HG02571 (cell line): ENCODE data around the gene SPEF1.
"Not testable (repeated sequence)": the region's sequence is repeated elsewhere in the genome, so short reads cannot be mapped to it uniquely, and the experiment has no call there.

Experiments used
- ATAC-seq: cut with Tn5 transposase; IDR thresholded peaks from one replicate; pipeline ENCODE4 v1.9.1; 2021; ENCODE audit warnings: mild to moderate bottlenecking, moderate library complexity; ENCODE audit not compliant: unreplicated experiment

The SPEF1 gene

DNA sequence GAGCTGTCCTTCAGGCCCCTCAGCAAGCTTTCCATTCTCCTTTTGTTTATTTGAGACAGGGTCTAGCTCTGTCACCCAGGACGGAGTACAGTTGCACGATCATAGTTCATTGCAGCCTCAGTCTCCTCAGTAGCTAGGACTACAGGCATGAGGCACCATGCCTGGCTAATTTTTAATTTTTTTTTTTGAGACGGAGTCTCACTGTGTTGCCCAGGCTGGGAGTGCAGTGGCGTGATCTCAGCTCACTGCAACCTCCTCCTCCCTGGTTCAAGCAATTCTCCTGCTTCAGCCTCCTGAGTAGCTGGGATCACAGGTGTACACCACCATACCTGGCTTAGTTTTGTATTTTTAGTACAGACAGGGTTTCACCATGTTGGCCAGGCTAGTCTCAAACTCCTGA, 8.0 kb upstream of the SPEF1 start:
- not testable (repeated sequence) for ATAC-seq

DNA sequence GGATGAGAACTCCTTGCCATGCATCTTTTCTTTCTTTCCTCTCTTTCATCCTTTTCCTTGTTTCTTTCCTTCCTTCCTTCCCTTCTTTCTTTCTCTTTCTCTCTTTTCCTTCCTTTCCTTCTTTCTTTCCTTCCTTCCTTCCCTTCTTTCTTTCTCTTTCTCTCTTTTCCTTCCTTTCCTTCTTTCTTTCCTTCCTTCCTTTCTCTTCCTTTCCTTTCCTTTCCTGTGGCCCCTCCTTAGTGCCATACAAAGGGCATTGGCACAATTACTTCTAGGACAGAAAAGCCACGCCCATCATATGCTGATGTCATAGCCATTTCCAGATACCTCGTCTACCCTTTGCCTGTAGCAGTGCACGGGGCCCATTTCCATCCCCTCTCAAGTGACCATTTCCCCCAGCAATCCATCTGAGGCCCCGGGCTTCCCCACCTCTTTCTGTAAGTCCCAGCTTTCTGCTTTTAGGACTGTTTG, 7.5 kb upstream of the SPEF1 start:
- no peak for ATAC-seq

DNA sequence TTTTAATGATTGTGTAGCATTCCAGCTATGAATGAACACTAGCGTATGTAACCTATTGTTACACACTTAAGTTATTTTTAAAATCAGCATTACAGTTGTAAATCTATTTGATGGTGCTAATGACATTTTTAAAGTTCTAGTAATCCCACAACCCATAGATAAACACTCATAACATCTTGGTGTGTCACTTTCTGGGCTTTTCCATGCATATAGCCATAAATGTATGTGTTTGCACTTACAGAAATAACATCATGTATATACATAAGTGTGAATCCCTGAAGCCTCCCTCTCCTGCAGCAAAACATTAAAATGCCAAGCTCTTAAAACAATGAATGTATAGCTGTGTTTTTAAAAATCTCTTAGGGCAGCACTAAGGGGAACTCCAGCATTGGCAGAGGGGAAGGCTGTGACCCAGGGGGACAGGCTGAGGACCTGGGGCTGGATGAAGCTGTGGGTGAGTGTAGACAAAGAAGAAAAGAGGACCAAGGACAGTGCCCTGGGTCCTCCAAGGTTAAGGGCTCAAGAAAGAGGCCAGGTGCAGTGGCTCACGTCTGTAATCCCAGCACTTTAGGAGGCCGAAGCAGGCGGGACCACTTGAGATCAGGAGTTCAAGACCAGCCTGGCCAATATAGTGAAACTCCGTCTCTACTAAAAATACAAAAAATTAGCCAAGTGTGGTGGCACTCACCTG, 6.2 kb upstream of the SPEF1 start:
- ATAC-seq, result no peak

DNA sequence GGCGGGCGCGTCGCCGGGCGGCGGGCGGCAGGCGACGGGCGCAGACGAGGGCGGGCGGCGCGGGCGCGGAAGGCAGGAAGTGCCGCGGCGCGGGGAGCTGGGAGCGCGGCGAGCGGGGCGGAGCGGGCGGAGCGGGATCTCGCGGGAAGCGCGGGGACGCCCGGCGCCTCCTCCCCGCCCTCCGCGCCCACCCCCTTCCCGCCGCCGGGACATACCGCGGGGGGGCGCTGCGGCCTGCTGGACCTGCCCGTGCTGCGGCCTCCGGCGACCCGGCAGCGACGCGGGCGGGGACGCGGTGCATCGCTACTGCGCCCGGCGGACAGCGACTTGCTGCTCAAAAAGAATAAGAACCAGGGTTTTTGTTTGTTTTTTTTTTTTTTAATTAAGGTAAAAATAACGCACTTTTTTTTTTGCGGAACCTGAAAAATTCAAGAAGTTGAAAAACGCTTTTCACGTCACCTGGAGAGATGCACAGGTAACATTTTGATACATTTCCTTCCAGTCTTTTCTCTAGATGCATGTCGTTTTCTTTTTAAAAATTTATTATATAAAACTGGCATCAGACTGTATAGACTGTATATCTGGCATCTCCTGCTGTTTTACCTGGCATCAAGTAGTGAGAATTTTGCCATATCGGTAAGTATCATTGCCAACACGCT, 5.5 kb upstream of the SPEF1 start, which contains the start of gene CENPB:
CENPB (minus strand) TSS at position 76 of the 659 bp plus-strand sequence. CDS start 257 bp downstream, outside the sequence.
- peak; percentile 81 for ATAC-seq

DNA sequence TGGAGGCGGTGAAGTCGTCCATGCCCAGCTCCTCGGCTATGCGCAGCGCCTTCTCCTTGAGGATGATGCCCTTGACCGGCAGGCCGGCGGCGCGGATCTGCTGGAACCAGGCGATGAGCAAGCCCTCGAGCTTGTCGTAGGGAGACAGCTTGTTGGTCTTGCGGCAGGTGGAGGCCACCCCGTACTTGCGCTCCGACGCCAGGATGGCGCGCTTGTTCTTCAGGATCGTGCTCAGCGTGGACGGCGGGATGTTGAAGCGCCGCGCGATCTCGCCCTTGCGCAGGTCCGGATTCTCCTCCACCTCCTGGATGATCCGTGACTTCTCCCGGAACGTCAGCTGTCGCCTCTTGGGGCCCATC, 4.9 kb upstream of the SPEF1 start:
- peak; percentile 16 for ATAC-seq

DNA sequence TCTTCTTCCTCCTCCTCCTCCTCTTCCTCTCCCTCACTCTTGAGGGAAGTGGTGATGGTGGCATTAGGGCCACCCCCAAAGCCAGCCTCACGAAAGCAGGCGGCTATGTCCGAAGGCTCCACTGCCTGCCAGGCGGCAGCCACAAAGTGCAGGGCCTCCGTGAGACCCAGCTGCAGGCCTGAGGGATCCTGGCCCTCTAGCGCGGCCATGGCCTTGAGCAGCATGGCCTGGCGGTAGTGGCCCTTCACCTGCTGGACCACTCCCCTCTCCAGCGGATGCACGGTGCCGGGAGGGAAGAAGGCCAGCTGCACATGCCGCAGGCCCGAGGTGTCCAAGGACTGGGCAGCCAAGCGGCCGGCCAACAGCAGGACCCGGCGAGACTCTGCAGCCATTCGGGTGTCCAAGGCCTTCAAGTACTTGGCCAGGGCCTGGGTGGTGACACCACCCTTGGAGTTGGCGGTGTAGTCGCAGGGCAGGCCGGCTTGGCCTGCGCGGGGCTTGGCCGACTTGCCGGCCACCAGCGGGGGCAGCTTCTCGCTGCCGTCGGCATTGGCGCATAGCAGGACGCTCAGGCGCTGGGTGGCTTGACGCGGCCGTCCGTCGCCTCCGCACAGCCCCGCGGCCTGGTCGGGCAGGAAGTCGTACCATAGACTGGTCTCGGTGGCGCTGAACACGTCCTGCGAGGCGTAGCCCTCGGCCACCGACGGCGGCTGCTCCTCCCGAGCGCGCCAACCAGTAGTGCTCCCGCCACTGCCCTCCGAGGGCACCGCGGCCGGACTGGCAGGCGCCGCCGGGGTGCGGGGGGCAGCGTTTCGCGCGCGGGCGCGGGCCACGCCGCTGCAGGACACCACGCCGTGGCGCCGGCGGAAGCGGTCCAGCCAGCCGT, 4.2 kb upstream of the SPEF1 start:
- no peak for ATAC-seq

DNA sequence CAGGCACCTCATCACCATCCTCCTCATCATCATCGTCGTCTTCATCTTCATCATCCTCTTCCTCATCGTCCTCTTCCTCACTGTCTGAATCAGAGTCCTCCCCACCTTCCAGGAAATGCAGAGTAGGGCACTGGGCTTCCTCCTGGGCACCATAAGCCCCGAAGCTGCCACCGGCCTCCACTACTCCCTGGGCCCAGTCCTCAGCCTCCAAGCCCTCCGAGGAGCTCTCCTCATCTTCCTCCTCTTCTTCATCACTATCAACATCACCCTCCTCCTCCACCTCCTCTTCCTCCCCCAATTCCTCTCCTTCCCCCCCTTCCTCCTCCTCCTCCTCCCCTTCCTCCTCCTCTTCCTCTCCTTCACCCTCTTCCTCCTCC, 3.6 kb upstream of the SPEF1 start:
- ATAC-seq, result no peak

DNA sequence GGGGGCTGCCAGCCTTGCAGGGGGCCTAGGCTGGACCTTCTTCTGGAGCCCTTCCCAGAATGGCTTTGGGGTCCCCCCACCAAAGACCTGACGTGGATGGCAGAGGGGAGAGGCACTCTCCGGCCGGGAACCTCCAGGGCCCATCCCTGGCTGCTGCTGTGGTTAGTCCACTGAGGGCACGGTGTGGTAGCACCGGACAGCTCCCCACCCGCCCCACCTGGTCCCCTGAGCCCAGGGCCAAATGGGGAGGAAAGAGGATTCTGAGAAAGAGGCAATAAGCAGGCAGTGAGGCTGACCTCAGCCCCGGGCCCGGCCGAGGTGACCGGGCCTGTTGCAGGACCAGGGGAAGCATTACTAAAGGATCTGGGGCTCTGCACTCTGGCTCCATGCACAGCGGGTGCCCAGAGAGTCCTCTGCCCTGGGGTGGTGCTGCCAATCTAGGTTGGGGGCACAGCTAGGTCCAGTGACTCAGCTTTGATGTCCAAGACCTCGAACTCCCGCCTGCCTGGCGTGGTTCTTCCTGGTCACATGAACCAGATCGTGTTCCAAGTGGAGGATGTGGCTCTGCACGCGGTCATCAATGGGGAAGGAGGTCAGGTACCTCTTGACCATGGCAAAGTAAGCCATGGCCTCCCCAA, 3.1 kb upstream of the SPEF1 start:
- no peak for ATAC-seq

DNA sequence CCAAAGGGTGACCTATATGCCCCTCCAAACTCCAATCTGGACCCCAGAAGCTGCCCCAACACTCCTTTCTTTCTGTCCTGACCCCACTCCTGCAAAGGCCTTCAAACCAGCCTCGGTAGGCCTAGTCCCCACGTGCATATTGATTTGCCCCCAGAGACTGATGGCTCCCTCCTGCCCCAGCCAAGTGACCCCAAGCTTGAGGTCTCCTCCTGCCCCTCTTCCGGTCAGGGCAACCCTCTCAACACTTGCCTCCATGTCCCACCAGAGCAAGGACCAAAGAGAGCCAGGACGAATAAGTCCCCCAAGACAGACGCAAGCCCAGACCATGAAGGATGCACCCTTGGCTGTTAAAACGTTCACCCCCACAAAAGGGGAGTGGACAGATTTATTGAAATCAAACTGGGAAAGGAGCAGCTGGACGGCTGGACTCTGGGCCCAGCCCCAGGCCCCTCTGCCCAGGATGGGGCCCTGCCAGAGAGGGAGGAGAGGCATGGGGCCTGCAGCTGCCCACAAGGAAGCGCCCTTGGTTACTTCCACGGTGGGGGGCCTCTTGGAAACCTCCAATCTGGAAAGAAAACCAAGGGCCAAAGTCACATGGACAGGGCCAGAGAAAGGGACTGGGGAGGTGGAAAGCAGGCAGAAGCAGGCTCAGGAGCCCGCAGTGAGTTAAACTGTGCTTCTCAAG, 2.4 kb upstream of the SPEF1 start:
- no peak for ATAC-seq

DNA sequence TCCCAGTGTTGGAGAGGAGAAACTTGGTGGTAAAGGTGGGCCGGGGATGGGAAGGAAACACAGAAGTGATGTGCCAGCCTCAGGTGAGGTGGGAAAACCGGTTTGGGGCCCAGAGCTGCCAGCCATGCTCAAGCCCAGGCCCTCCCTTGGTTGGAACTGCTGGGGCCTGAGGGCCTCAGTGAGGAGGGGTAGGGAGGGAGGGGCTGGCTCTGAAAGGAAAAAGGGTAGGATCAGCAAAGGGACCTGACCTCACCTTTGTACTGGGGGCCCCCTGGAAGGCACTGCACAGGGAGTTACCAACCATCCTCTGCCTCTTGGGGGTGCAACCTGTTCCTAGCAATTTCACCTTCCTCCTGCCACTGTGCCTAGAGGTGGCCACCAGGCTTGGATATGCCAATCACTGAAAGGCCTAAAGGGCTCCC, 1.8 kb upstream of the SPEF1 start:
- no peak for ATAC-seq

DNA sequence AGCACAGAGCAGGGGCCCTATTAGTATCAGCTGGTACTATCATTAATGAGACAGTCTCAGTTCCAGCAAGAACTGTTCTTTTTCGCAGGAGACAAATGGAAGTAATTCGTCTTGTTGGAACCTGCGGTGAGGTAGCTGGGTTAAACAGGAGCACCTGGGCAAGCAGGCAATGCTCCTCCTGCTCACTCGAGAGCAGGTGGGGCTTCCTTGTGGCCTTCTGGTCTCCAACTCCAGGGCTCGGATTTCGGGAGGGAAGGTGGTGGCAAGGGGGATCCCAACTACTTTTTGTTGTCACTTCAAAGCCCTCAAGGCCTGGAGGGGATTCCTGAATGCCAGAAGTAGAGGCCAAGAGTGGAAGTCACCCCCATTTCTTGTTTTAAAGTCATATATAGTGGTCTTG, 1.3 kb upstream of the SPEF1 start:
- no peak for ATAC-seq

DNA sequence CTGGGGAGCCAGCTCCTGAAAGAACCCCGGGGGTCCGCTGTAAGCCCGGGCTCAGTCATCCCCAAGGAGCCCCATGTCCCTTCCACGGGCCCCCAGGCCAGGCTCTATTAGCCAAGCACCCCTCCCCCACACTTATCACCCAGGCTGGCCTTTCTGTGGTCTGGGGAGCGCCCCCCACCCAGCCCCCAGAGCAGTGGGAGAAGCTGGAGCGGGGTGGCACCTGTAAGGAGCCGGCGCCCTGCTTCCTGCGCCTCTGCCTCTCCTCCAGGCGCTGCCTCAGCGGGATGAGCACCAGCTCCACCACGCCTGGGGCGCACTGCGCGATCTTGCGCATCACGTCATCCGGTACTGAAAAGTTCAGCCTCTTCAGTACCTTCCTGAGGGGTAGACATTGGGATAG, 2.3 kb downstream of the SPEF1 start:
- no peak for ATAC-seq

DNA sequence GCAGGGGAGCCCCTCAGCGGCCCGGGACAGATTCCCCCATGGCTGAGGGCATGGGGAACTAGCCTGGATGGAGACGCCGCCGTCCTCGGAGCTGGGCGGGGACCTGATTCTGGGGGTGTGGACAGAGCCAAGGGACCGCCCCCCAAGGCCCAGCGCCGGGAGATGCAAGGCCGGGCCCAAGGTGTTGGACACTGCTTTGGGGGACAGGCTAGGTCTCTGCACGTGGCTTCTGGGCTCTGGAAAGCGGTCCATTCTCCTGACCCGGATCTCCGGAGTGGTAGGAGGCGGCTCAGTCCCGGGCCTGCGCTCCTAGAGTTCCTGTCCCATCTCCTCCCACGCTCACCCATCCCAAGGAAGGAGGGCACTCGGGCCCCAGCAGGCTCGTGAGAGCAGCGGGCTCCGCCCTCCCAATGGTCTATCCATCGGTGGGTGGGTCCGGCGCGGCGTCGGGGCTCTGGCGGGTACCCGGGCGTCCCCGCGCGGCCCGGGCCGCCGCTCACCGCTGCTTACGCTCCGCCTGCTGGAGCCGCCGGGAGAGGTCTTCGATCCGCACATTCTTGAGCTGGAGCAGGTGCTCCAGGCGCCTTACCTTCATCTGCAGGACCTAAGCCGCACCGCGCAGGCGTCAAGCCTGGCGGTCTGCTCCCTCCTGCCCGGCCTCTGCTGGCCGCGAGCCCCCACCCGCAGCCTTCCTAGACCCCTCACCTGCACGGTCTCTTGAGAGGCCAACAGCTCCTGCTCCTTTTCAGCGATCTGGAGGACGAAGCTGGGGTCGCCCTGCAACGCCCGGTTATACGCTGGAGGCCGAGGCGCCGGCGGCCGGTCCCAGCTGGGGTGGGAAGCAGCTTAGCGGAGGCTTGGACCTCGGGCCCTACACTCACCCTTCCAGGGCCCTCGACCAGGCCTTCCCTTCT, 3.3 kb downstream of the SPEF1 start:
- ATAC-seq, result no peak

DNA sequence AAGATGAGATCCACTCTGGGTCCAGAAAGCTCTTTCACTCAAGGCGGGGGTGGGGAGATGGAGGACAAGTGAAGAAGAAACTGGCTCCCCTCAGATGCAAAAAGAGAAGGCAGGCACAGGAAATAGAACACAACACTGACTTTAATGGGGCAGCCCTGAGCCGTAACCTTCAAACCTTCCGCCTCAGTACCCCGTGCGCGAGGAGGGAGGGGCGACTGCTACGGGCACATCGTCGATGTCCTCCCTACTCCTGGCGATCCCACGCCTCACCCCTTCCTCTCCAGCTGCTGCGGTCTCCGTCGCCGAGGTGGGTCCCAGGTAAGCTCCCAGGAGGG, 3.9 kb downstream of the SPEF1 start:
- no peak for ATAC-seq

DNA sequence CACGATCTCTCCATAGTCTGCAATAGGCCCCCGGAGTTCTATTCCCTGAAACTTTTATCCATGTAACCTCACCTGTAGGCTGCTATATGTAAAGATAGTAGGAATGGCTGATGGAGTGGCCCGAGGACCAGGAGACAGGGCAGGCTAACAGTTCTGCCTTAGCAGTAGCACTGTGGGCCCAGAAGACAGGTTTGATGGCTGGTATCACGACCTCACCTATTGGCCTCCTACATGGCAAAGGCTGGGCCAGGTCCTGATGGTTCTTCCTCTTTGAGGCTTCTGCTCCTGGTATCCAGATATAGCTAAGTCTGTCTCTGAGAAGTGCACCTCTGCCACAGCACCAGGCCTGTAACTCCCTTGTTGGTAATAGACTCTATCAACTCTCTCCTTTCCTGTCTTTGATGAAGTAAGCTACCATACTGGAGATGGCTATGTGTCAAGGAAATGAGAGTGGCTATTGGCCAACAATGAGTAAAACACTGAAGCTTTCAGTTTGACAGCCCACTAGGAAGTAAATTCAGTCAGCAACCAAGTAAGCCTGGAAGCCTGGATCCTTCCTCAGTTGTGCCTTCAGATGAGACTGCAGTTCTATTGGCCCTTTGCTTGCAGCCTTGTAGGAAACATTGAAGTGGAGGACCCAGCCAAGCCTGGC, 5.7 kb downstream of the SPEF1 start:
- no peak for ATAC-seq

DNA sequence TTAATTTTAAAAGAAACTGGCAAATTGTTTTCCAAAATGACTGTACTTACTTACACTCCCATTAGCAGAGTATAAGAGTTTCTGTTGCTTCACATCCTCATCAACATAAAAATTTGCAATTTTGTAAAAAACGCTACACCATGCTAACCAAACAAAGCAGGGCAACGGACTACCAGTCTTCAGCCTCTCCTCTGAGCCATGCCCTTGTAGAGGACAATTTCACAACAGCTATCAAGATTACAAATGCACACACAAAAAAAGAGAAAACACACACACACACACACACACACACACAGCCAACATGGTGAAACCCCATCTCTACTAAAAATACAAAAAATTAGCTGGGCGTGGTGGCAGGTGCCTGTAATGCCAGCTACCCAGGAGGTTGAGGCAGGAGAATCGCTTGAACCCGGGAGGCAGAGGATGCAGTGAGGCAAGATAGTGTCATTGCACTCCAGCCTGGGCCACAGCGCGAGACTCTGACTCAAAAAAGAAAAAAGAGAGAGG, 9.6 kb downstream of the SPEF1 start:
- ATAC-seq, result no peak

DNA sequence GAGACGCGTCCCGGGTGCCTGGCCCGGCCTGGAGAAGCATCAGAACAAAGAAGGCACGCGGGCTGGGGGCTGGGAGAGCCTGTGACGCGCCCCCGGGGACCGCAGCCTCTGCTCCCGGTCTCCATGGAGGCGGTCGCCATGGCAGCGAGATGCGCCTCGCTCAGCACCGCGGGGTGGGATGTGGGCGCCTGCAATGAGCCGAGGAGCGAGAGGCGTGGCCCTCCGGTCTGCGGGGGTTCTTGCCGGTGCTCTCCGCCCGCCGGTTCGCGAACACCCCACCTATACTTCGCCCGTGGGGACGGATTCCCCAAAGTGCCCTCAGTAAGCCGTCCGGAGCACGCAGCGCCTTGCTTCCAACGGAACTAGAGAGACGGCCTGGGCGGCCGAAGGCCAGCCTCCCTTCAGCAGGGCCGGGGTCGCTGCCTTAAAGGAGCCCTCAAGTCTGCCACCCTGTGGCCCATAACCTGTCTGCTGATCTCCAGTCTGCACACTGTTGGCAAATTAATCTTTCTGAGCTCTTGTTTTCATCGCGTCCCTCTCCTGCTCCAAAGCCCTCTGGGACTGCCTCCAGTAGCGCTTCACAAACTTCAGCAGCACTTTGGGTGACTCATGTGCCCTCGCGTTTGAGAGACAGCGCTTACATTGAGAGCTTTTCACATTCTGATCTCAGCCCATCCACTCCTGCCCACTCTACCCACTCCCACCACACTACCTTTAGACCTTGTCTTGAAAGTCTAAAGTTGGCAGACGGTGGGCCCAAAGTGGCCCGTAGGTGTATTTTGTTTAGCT, 12.7 kb downstream of the SPEF1 start:
- peak; percentile 29 for ATAC-seq
